ENCODE measurements around the gene RERE. TPM values are rescaled to one million over a fixed set of nuclear protein-coding genes. Genes with fewer than 3 reads are reported as not detected.

RERE gene
- total RNA-seq, 6 experiments from 2014 or later: 36.5 to 41.6 (median 37.5) TPM

- DNase-seq: no peak
- H3K27me3 Mint-ChIP-seq (ENCODE audit: insufficient read depth): no peaks in the 10 kb centered on the region
- no peak overlapping the region for H3K4me3 Mint-ChIP-seq
- no peak for TF ChIP-seq CTCF (IDR thresholded peaks at IDR 0.05)
- no peaks in the 10 kb centered on the region for H3K36me3 Mint-ChIP-seq (ENCODE audit: low read depth)
- H3K9me3 Mint-ChIP-seq: no peaks in the 10 kb centered on the region
- H3K4me1 Mint-ChIP-seq (ENCODE audit: low read depth): peaks cover 9% of the 10 kb centered on the region
- H3K27ac Mint-ChIP-seq: no peak overlapping the region
Observed at GRCh38 chr1:8555582-8555981, 261.9 kb downstream of the RERE start.

- H3K27ac Mint-ChIP-seq: peak overlapping the region; percentile 36; the same call in 1 of the 2 replicates
- H3K36me3 Mint-ChIP-seq (ENCODE audit: low read depth): no peaks in the 10 kb centered on the region
- no peak for TF ChIP-seq CTCF (IDR thresholded peaks at IDR 0.05)
- H3K4me1 Mint-ChIP-seq (ENCODE audit: low read depth): peaks cover 8% of the 10 kb centered on the region
- no peak for DNase-seq
- no peaks in the 10 kb centered on the region for H3K27me3 Mint-ChIP-seq (ENCODE audit: insufficient read depth)
- no peak overlapping the region for H3K4me3 Mint-ChIP-seq
- no peaks in the 10 kb centered on the region for H3K9me3 Mint-ChIP-seq
Observed at GRCh38 chr1:8554956-8555534, 262.4 kb downstream of the RERE start.

GRCh38 chr1:8552820-8553397, 264.5 kb downstream of the RERE start:
- H3K36me3 Mint-ChIP-seq (ENCODE audit: low read depth): no peaks in the 10 kb centered on the region
- DNase-seq: no peak
- no peaks in the 10 kb centered on the region for H3K27me3 Mint-ChIP-seq (ENCODE audit: insufficient read depth)
- peaks cover 8% of the 10 kb centered on the region for H3K4me1 Mint-ChIP-seq (ENCODE audit: low read depth)
- H3K9me3 Mint-ChIP-seq: no peaks in the 10 kb centered on the region
- no peak overlapping the region for H3K4me3 Mint-ChIP-seq
- TF ChIP-seq CTCF (IDR thresholded peaks at IDR 0.05): no peak
- H3K27ac Mint-ChIP-seq: no peak overlapping the region

GRCh38 chr1:8551613-8552489, 265.6 kb downstream of the RERE start:
- no peak overlapping the region for H3K4me3 Mint-ChIP-seq
- no peak for TF ChIP-seq CTCF (IDR thresholded peaks at IDR 0.05)

GRCh38 chr1:8551057-8551456, 266.4 kb downstream of the RERE start:
- Mint-ChIP-seq H3K9me3 (no peaks in the 10 kb centered on the region), H3K4me1 (ENCODE audit: low read depth) (peaks cover 8% of the 10 kb centered on the region), H3K27ac (no peak overlapping the region), H3K36me3 (ENCODE audit: low read depth) (no peaks in the 10 kb centered on the region), H3K4me3 (no peak overlapping the region), H3K27me3 (ENCODE audit: insufficient read depth) (no peaks in the 10 kb centered on the region)
- DNase-seq: no peak
- TF ChIP-seq CTCF (IDR thresholded peaks at IDR 0.05): no peak

More at GRCh38 chr1:8551613-8552489, 265.6 kb downstream of the RERE start:
- Mint-ChIP-seq H3K4me1 (ENCODE audit: low read depth) (peaks cover 8% of the 10 kb centered on the region), H3K27ac (no peak overlapping the region), H3K9me3 (no peaks in the 10 kb centered on the region), H3K27me3 (ENCODE audit: insufficient read depth) (no peaks in the 10 kb centered on the region), H3K36me3 (ENCODE audit: low read depth) (no peaks in the 10 kb centered on the region)
- DNase-seq: no peak

Measured in HFFc6 (cell line).